CD14-positive monocyte (primary cell): ENCODE data around the gene SH3BP5. TPM values are rescaled to one million over a fixed set of nuclear protein-coding genes. Genes with fewer than 3 reads are reported as not detected.
"Not testable (repeated sequence)": the region's sequence is repeated elsewhere in the genome, so short reads cannot be mapped to it uniquely, and the experiment has no call there.

Experiments used
- DNase-seq, 3 donors: peaks; one replicate each; pipeline ENCODE4 v3.0.0-alpha.2; 2011 to 2022
- H2AFZ ChIP-seq: 2 replicates; pipeline ENCODE4 v1.6.0; 2012; ENCODE audit warnings: mild to moderate bottlenecking, low read depth, low read length, inconsistent platforms; ENCODE audit not compliant: insufficient read depth, poor library complexity, severe bottlenecking
- H3K27ac ChIP-seq, 2 donors: 1 replicate in 1 of 2; 2 replicates in 1 of 2; pipeline ENCODE4 v1.5.1; 2012 to 2013; ENCODE audit warnings: low read length in 2 of 2, control low read depth in 1 of 2, inconsistent platforms in 1 of 2, low read depth in 1 of 2, mild to moderate bottlenecking in 1 of 2
- H3K27me3 ChIP-seq, 2 donors: one replicate each; pipeline versions ENCODE4 v1.6.0 to v1.6.1; 2011 to 2013; ENCODE audit warnings: low read length in 2 of 2; ENCODE audit not compliant: control insufficient read depth in 2 of 2, insufficient read depth in 2 of 2
- H3K36me3 ChIP-seq, 2 donors: replicated peaks in 1 of 2; 1 replicate in 1 of 2; 2 replicates in 1 of 2; pipeline versions ENCODE4 v1.5.1 to v1.6.1; 2012 to 2013; ENCODE audit warnings: low read length in 2 of 2, control low read depth in 1 of 2, inconsistent platforms in 1 of 2, mild to moderate bottlenecking in 1 of 2; ENCODE audit not compliant: insufficient read depth in 2 of 2, control insufficient read depth in 1 of 2
- H3K4me1 ChIP-seq, 2 donors: 1 replicate in 1 of 2; 2 replicates in 1 of 2; pipeline versions ENCODE4 v1.5.1 to v1.6.1; 2012 to 2013; ENCODE audit warnings: low read length in 2 of 2, control low read depth in 1 of 2, inconsistent platforms in 1 of 2, mild to moderate bottlenecking in 1 of 2, moderate library complexity in 1 of 2; ENCODE audit not compliant: insufficient read depth in 2 of 2, control insufficient read depth in 1 of 2
- H3K4me2 ChIP-seq: replicated peaks from 2 replicates; pipeline ENCODE3; 2012; ENCODE audit warnings: low read length, moderate library complexity, mild to moderate bottlenecking; ENCODE audit not compliant: poor library complexity, severe bottlenecking; ENCODE audit errors: extremely low read depth
- H3K4me3 ChIP-seq, 3 experiments: fragments of 200-600 bp in 1 of 3; sonication (generic) in 1 of 3; replicated peaks in 1 of 3; 1 replicate in 2 of 3; 2 replicates in 1 of 3; pipeline ENCODE4 v1.5.1; 2011 to 2013; ENCODE audit warnings: low read length in 3 of 3, mild to moderate bottlenecking in 3 of 3, control low read depth in 2 of 3, low read depth in 2 of 3, inconsistent platforms in 1 of 3, moderate library complexity in 1 of 3
- H3K79me2 ChIP-seq: 2 replicates; pipeline ENCODE4 v1.6.0; 2012; ENCODE audit warnings: mild to moderate bottlenecking, control low read depth, inconsistent platforms, low read length, moderate library complexity; ENCODE audit not compliant: insufficient read depth
- H3K9ac ChIP-seq: 2 replicates; pipeline ENCODE4 v1.6.0; 2017; ENCODE audit warnings: low read length, mild to moderate bottlenecking; ENCODE audit not compliant: insufficient read depth, poor library complexity, severe bottlenecking
- H3K9me3 ChIP-seq, 2 donors: replicated peaks in 1 of 2; 1 replicate in 1 of 2; 2 replicates in 1 of 2; pipeline versions ENCODE4 v1.5.1 to v1.6.1; 2012 to 2013; ENCODE audit warnings: low read length in 2 of 2, control low read depth in 1 of 2; ENCODE audit not compliant: control insufficient read depth in 1 of 2, insufficient read depth in 1 of 2
- H4K20me1 ChIP-seq: 2 replicates; pipeline ENCODE4 v1.6.0; 2012; ENCODE audit warnings: mild to moderate bottlenecking, low read length, control low read depth, moderate library complexity; ENCODE audit not compliant: insufficient read depth
- H3K27ac Mint-ChIP-seq, 7 donors: one replicate each; pipeline ENCODE4 v1.8.0; 2020; ENCODE audit warnings: mild to moderate bottlenecking in 7 of 7, mixed read lengths in 7 of 7, moderate library complexity in 6 of 7, inconsistent platforms in 2 of 7
- H3K27me3 Mint-ChIP-seq, 3 donors: one replicate each; pipeline ENCODE4 v1.8.0; 2021 to 2022; ENCODE audit warnings: low read depth in 3 of 3, mild to moderate bottlenecking in 3 of 3, mixed read lengths in 3 of 3, moderate library complexity in 3 of 3, inconsistent platforms in 1 of 3
- H3K36me3 Mint-ChIP-seq, 2 donors: one replicate each; pipeline ENCODE4 v1.8.0; 2020; ENCODE audit warnings: mixed read lengths in 2 of 2, inconsistent platforms in 1 of 2, mild to moderate bottlenecking in 1 of 2
- H3K4me1 Mint-ChIP-seq: one replicate; pipeline ENCODE4 v1.8.0; 2020; ENCODE audit warnings: mild to moderate bottlenecking, mixed read lengths
- H3K4me3 Mint-ChIP-seq, 2 donors: one replicate each; pipeline ENCODE4 v1.8.0; 2020; ENCODE audit warnings: mild to moderate bottlenecking in 2 of 2, mixed read lengths in 2 of 2, moderate library complexity in 1 of 2
- H3K9me3 Mint-ChIP-seq, 7 donors: one replicate each; pipeline ENCODE4 v1.8.0; 2020 to 2022; ENCODE audit warnings: mixed read lengths in 7 of 7, mild to moderate bottlenecking in 6 of 7, moderate library complexity in 6 of 7, inconsistent platforms in 2 of 7
- CTCF ChIP-seq: fragments of 200-600 bp; IDR thresholded peaks from one replicate; pipeline ENCODE4 v1.8.0; 2022; ENCODE audit warnings: antibody characterized with exemption, mild to moderate bottlenecking
- WGBS: methylation state at CpG from one replicate; pipeline ENCODE4 v1.1.5; 2013; ENCODE audit warnings: missing lambda C conversion rate; ENCODE audit not compliant: insufficient coverage; 5-methylcytosine and 5-hydroxymethylcytosine counted together
- intact Hi-C, 2 donors: fragments of 100-400 bp; cut with micrococcal nuclease; formaldehyde crosslinking; loops; one replicate each; pipeline versions ENCODE4 v1.15.0 to v1.15.1; 2023
- polyA plus RNA-seq, 3 donors: library from polyadenylated mRNA; depleted of rRNA in 1 of 3; unstranded in 2 of 3; stranded (reverse) in 1 of 3; fragments of 300-500 nt in 2 of 3; fragments of >200 nt in 1 of 3; fragmentation: Illumina TruSeq in 2 of 3; gene quantifications; 1 replicate in 2 of 3; 2 replicates in 1 of 3; pipeline ENCODE4 v1.2.3, GENCODE V29; 2012 to 2021

Gene SH3BP5
- polyA plus RNA-seq, 3 donors, result 10.7 to 29.6 (median 22.8) TPM

GRCh38 chr3:15368561-15369135, 36.3 kb upstream of the SH3BP5 start:
- no peak for DNase-seq
- no peak for TF ChIP-seq CTCF
- Histone ChIP-seq H3K9ac (no peak overlapping the region), H3K4me3 (no peak overlapping the region), H3K36me3 (no peaks in the 10 kb centered on the region), H3K4me1 (peaks cover 9 to 14% of the 10 kb centered on the region in 2 donors), H3K27ac (no peak overlapping the region), H3K79me2 (no peaks in the 10 kb centered on the region), H4K20me1 (no peaks in the 10 kb centered on the region), H2AFZ (no peak overlapping the region), H3K27me3 (no peaks in the 10 kb centered on the region), H3K4me2 (no peak overlapping the region), H3K9me3 (no peaks in the 10 kb centered on the region)
- peaks cover 2 to 3% (median 2%) of the 10 kb centered on the region in 3 donors for H3K27me3 Mint-ChIP-seq
- H3K4me3 Mint-ChIP-seq, result no peak overlapping the region
- WGBS, result 74% methylated on average over 3 of the region's 6 CpGs
- peaks cover 0 to 3% (median 0%) of the 10 kb centered on the region in 7 donors for H3K9me3 Mint-ChIP-seq
- no peaks in the 10 kb centered on the region for H3K36me3 Mint-ChIP-seq
- H3K27ac Mint-ChIP-seq, result peak overlapping the region in 1 of 7 donors; percentile 10
- H3K4me1 Mint-ChIP-seq, result peaks cover 17% of the 10 kb centered on the region
- intact Hi-C loops, result no loop called here

- H3K4me2 ChIP-seq, result no peak overlapping the region
Observed at GRCh38 chr3:15367059-15367458, 34.7 kb upstream of the SH3BP5 start.

GRCh38 chr3:15364078-15364477, 31.7 kb upstream of the SH3BP5 start:
- H3K27ac ChIP-seq, H3K27me3 Mint-ChIP-seq, H3K36me3 Mint-ChIP-seq, H3K9me3 ChIP-seq, H3K27ac Mint-ChIP-seq, H3K4me3 Mint-ChIP-seq, H3K27me3 ChIP-seq, H3K9me3 Mint-ChIP-seq, H4K20me1 ChIP-seq, intact Hi-C loops, H3K79me2 ChIP-seq, H3K4me3 ChIP-seq, H3K4me2 ChIP-seq, H3K9ac ChIP-seq, H3K36me3 ChIP-seq, H2AFZ ChIP-seq, DNase-seq: not testable (repeated sequence)
- peaks cover 32% of the 10 kb centered on the region for H3K4me1 Mint-ChIP-seq
- WGBS, result 79% methylated on average over 3 of the region's 6 CpGs
- peaks cover 31 to 36% of the 10 kb centered on the region in 2 donors for H3K4me1 ChIP-seq

More at GRCh38 chr3:15367059-15367458, 34.7 kb upstream of the SH3BP5 start:
- Mint-ChIP-seq H3K27me3 (peaks cover 2 to 3% (median 2%) of the 10 kb centered on the region in 3 donors), H3K4me1 (peaks cover 15% of the 10 kb centered on the region), H3K36me3 (no peaks in the 10 kb centered on the region), H3K9me3 (peaks cover 0 to 3% (median 0%) of the 10 kb centered on the region in 7 donors), H3K27ac (no peak overlapping the region), H3K4me3 (no peak overlapping the region)
- Histone ChIP-seq H3K4me3 (no peak overlapping the region), H3K36me3 (no peaks in the 10 kb centered on the region), H4K20me1 (no peaks in the 10 kb centered on the region), H2AFZ (no peak overlapping the region), H3K79me2 (no peaks in the 10 kb centered on the region), H3K27me3 (no peaks in the 10 kb centered on the region), H3K27ac (no peak overlapping the region), H3K9ac (no peak overlapping the region), H3K4me1 (peaks cover 12 to 16% of the 10 kb centered on the region in 2 donors), H3K9me3 (no peaks in the 10 kb centered on the region)
- DNase-seq, result peak in 1 of 3 donors; percentile 31
- no CpG with 5 or more reads among the region's 1 CpG for WGBS
- no peak for TF ChIP-seq CTCF
- intact Hi-C loops, result no loop called here
